Activated B cell treated with CpG ODN at 0.5 μM for 24 hours (primary cell): ENCODE results near the gene MIOX. TPM values are rescaled to one million over a fixed set of nuclear protein-coding genes. Genes with fewer than 3 reads are reported as not detected.
A peak's percentile ranks its signal among the peaks of the same experiment; 100 is the strongest.

ENCODE experiments used
- ATAC-seq: fragments of 200-7000 bp; cut with Tn5 transposase; one replicate; pipeline ENCODE4 v1.10.0; 2021; ENCODE audit warnings: low read depth, mild to moderate bottlenecking, moderate library complexity
- CTCF ChIA-PET: fragments of 350-600 bp; sonication (Branson Sonifier 250); formaldehyde crosslinking; loops from one replicate; lab custom pipeline; 2021; ENCODE audit warnings: antibody characterized with exemption; lab: Charles Lee
- POLR2A ChIA-PET: fragments of 350-600 bp; sonication (Branson Sonifier 250); formaldehyde crosslinking; loops from one replicate; lab custom pipeline; 2021; ENCODE audit warnings: antibody characterized with exemption; lab: Charles Lee
- DNase-seq: peaks from one replicate; pipeline ENCODE4 v3.0.0; 2022
- H3K27ac Mint-ChIP-seq: one replicate; pipeline ENCODE4 v1.8.0; 2020; ENCODE audit warnings: mixed read lengths
- H3K27me3 Mint-ChIP-seq: one replicate; pipeline ENCODE4 v1.8.0; 2021; ENCODE audit warnings: mixed read lengths
- H3K36me3 Mint-ChIP-seq: one replicate; pipeline ENCODE4 v1.8.0; 2021; ENCODE audit warnings: low read depth, mixed read lengths
- H3K4me1 Mint-ChIP-seq: one replicate; pipeline ENCODE4 v1.8.0; 2021; ENCODE audit warnings: mixed read lengths
- H3K4me3 Mint-ChIP-seq: one replicate; pipeline ENCODE4 v1.8.0; 2020; ENCODE audit warnings: mild to moderate bottlenecking, mixed read lengths
- H3K9me3 Mint-ChIP-seq: one replicate; pipeline ENCODE4 v1.8.0; 2020; ENCODE audit warnings: mixed read lengths
- CTCF ChIP-seq: fragments of 200-600 bp; IDR thresholded peaks from one replicate; pipeline ENCODE4 v1.8.0; 2022; ENCODE audit warnings: antibody characterized with exemption, mild to moderate bottlenecking
- intact Hi-C: fragments of 100-400 bp; cut with micrococcal nuclease; formaldehyde crosslinking; loops from one replicate; pipeline ENCODE4 v1.15.1; 2024
- total RNA-seq: library from RNA; stranded (reverse); gene quantifications from 2 replicates; pipeline ENCODE4 v1.2.3, GENCODE V29; 2022

The MIOX gene
- total RNA-seq, 1 donor from 2014 or later, result 0.22 TPM

GRCh38 chr22:50483977-50484853 is 2.4 kb upstream of the MIOX start:
- ChIA-PET CTCF (no interaction called here), POLR2A (interaction anchor here (1.2 to 1.5 kb wide), 2 partner anchors 14 to 16 kb away, joined by 3 to 5 read pairs; no protein-coding TSS in a partner anchor)
- Mint-ChIP-seq H3K36me3 (no peaks in the 10 kb centered on the region), H3K27me3 (no peaks in the 10 kb centered on the region), H3K27ac (no peak overlapping the region), H3K4me1 (peaks cover 11% of the 10 kb centered on the region), H3K9me3 (no peaks in the 10 kb centered on the region), H3K4me3 (no peak overlapping the region)
- peak; percentile 14 for ATAC-seq
- intact Hi-C loops, result no loop called here
- TF ChIP-seq CTCF, result no peak
- no peak for DNase-seq

GRCh38 chr22:50485221-50486131 is 1.2 kb upstream of the MIOX start:
- Mint-ChIP-seq H3K36me3 (no peaks in the 10 kb centered on the region), H3K27ac (no peak overlapping the region), H3K4me3 (no peak overlapping the region), H3K4me1 (peaks cover 8% of the 10 kb centered on the region), H3K9me3 (no peaks in the 10 kb centered on the region), H3K27me3 (no peaks in the 10 kb centered on the region)
- ChIA-PET POLR2A (interaction anchor here (1.2 to 1.5 kb wide), 2 partner anchors 13 to 17 kb away, joined by 3 to 5 read pairs; no protein-coding TSS in a partner anchor), CTCF (no interaction called here)
- TF ChIP-seq CTCF, result no peak
- DNase-seq (no peak), ATAC-seq (no peak)
- intact Hi-C loops, result no loop called here

GRCh38 chr22:50487290-50488005 is 789 bp downstream of the MIOX start:
- ChIA-PET CTCF (no interaction called here), POLR2A (interaction anchor here (1.6 kb wide), 1 partner anchor 10 kb away, joined by 3 read pairs; no protein-coding TSS in a partner anchor)
- DNase-seq (no peak), ATAC-seq (no peak)
- Mint-ChIP-seq H3K36me3 (no peaks in the 10 kb centered on the region), H3K27ac (no peak overlapping the region), H3K4me3 (no peak overlapping the region), H3K27me3 (no peaks in the 10 kb centered on the region), H3K4me1 (peaks cover 14% of the 10 kb centered on the region), H3K9me3 (no peaks in the 10 kb centered on the region)
- no peak for TF ChIP-seq CTCF
- intact Hi-C loops, result no loop called here

- CTCF ChIA-PET, result no interaction called here
- no peaks in the 10 kb centered on the region for H3K27me3 Mint-ChIP-seq
- H3K9me3 Mint-ChIP-seq, result no peaks in the 10 kb centered on the region
- H3K4me1 Mint-ChIP-seq, result peaks cover 14% of the 10 kb centered on the region
- no peaks in the 10 kb centered on the region for H3K36me3 Mint-ChIP-seq
- no peak overlapping the region for H3K27ac Mint-ChIP-seq
- H3K4me3 Mint-ChIP-seq, result no peak overlapping the region
- DNase-seq (no peak), ATAC-seq (no peak)
- POLR2A ChIA-PET, result no interaction called here
- intact Hi-C loops, result no loop called here
- no peak for TF ChIP-seq CTCF
These were observed 1.5 kb downstream of the MIOX start for GRCh38 chr22:50488006-50488677.
